Colonic mucosa (tissue), 4 donors: ENCODE measurements around the gene ERI3. TPM values are rescaled to one million over a fixed set of nuclear protein-coding genes. Genes with fewer than 3 reads are reported as not detected.
A peak's percentile ranks its signal among the peaks of the same experiment; 100 is the strongest.

ENCODE experiments used
- DNase-seq: peaks from one replicate; pipeline ENCODE4 v3.0.0-alpha.2; 2020
- H3K27ac ChIP-seq: fragments of 200-600 bp; one replicate; pipeline ENCODE4 v1.8.0; 2021
- H3K27me3 ChIP-seq: fragments of 200-600 bp; one replicate; pipeline ENCODE4 v1.8.0; 2021
- H3K36me3 ChIP-seq: fragments of 200-600 bp; one replicate; pipeline ENCODE4 v1.8.0; 2021
- H3K4me1 ChIP-seq: fragments of 200-600 bp; one replicate; pipeline ENCODE4 v1.8.0; 2021; ENCODE audit warnings: mild to moderate bottlenecking
- H3K4me3 ChIP-seq: fragments of 200-600 bp; one replicate; pipeline ENCODE4 v1.8.0; 2021
- H3K9ac ChIP-seq, 2 donors: one replicate each; pipeline ENCODE4 v1.7.0; 2013; ENCODE audit warnings: control low read depth in 2 of 2, low read depth in 2 of 2, low read length in 2 of 2
- H3K9me3 ChIP-seq: fragments of 200-600 bp; one replicate; pipeline ENCODE4 v1.8.0; 2021
- CTCF ChIP-seq: fragments of 200-600 bp; IDR thresholded peaks from one replicate; pipeline ENCODE4 v1.8.0; 2022; ENCODE audit warnings: antibody characterized with exemption, mild to moderate bottlenecking
- intact Hi-C: fragments of 100-400 bp; cut with DNase I; formaldehyde crosslinking; loops from one replicate; pipeline ENCODE4 v1.14.1; 2022
- total RNA-seq, 2 donors: library from RNA; stranded (reverse); fragmentation: NEBNext Ultra II Directional in 1 of 2; extraction: Animal tissue kit (Norgen Biotek cat#: 25700) in 1 of 2; gene quantifications; one replicate each; pipeline ENCODE4 v1.2.1, GENCODE V29; 2021
- donor health status: healthy.
- donor health status: DM: no; HTN: no; CAD: no.
- donor health status: DM: no; HTN: no; CAD: no.

Gene ERI3
- total RNA-seq, 2 donors from 2014 or later, result 29.7 to 58.2 TPM

GRCh38 chr1:44290250-44291094, 64.6 kb downstream of the ERI3 start:
- H3K36me3 ChIP-seq, result no peaks in the 10 kb centered on the region
- no peak overlapping the region for H3K4me3 ChIP-seq
- H3K27ac ChIP-seq, result no peak overlapping the region
- no peaks in the 10 kb centered on the region for H3K9me3 ChIP-seq
- intact Hi-C loops, result loop anchor here (5.0 kb wide), 1 partner anchor 73 kb away; no protein-coding TSS in a partner anchor
- DNase-seq, result no peak
- TF ChIP-seq CTCF, result no peak
- peaks cover 14% of the 10 kb centered on the region for H3K4me1 ChIP-seq
- no peaks in the 10 kb centered on the region for H3K27me3 ChIP-seq
- no peak overlapping the region for H3K9ac ChIP-seq

- peak; percentile 51 for DNase-seq
- Histone ChIP-seq H3K27ac (peak overlapping the region; percentile 41), H3K36me3 (no peaks in the 10 kb centered on the region), H3K4me3 (no peak overlapping the region), H3K4me1 (peaks cover 14% of the 10 kb centered on the region), H3K9ac (peak overlapping the region in 1 of 2 donors; percentile 10), H3K9me3 (no peaks in the 10 kb centered on the region), H3K27me3 (no peaks in the 10 kb centered on the region)
- intact Hi-C loops, result no loop called here
- TF ChIP-seq CTCF, result no peak
Observed at GRCh38 chr1:44289530-44289929, 65.5 kb downstream of the ERI3 start.

- H3K36me3 ChIP-seq, result no peaks in the 10 kb centered on the region
- H3K9me3 ChIP-seq, result no peaks in the 10 kb centered on the region
- TF ChIP-seq CTCF, result no peak
- H3K4me1 ChIP-seq, result peaks cover 8% of the 10 kb centered on the region
- DNase-seq, result peak; percentile 52
- no peak overlapping the region for H3K4me3 ChIP-seq
- intact Hi-C loops, result no loop called here
- no peak overlapping the region for H3K9ac ChIP-seq
- peak overlapping the region; percentile 41 for H3K27ac ChIP-seq
- H3K27me3 ChIP-seq, result no peaks in the 10 kb centered on the region
Observed at GRCh38 chr1:44288883-44289282, 66.2 kb downstream of the ERI3 start.

- no peak for TF ChIP-seq CTCF
- H3K4me1 ChIP-seq, result no peaks in the 10 kb centered on the region
- no peak overlapping the region for H3K9ac ChIP-seq
- H3K27me3 ChIP-seq, result no peaks in the 10 kb centered on the region
- no peak overlapping the region for H3K4me3 ChIP-seq
- no peaks in the 10 kb centered on the region for H3K9me3 ChIP-seq
- DNase-seq, result no peak
- no peaks in the 10 kb centered on the region for H3K36me3 ChIP-seq
- intact Hi-C loops, result no loop called here
- H3K27ac ChIP-seq, result no peak overlapping the region
Observed at GRCh38 chr1:44284184-44284583, 70.9 kb downstream of the ERI3 start.

GRCh38 chr1:44283524-44284173, 71.4 kb downstream of the ERI3 start:
- intact Hi-C loops, result no loop called here
- no peaks in the 10 kb centered on the region for H3K9me3 ChIP-seq
- H3K4me3 ChIP-seq, result no peak overlapping the region
- H3K4me1 ChIP-seq, result no peaks in the 10 kb centered on the region
- H3K27ac ChIP-seq, result peak overlapping the region; percentile 31
- H3K27me3 ChIP-seq, result no peaks in the 10 kb centered on the region
- no peak for TF ChIP-seq CTCF
- DNase-seq, result peak; percentile 55
- no peaks in the 10 kb centered on the region for H3K36me3 ChIP-seq
- no peak overlapping the region for H3K9ac ChIP-seq
